Prostate gland (tissue), 2 donors: ENCODE results near the gene LRP2. TPM values are rescaled to one million over a fixed set of nuclear protein-coding genes. Genes with fewer than 3 reads are reported as not detected.
"Not testable (repeated sequence)": the region's sequence is repeated elsewhere in the genome, so short reads cannot be mapped to it uniquely, and the experiment has no call there.

Experiments used
- DNase-seq: peaks from one replicate; pipeline ENCODE4 v3.0.0-alpha.2; 2019; ENCODE audit warnings: low spot score
- H3K27ac ChIP-seq, 2 donors: fragments of 200-600 bp; sonication (generic); 2 replicates each; pipeline ENCODE4 v1.5.1; 2017 to 2019
- H3K27me3 ChIP-seq: fragments of 200-600 bp; sonication (generic); replicated peaks from 2 replicates; pipeline ENCODE4 v1.5.1; 2019; ENCODE audit not compliant: insufficient read depth
- H3K36me3 ChIP-seq, 2 donors: fragments of 200-600 bp; sonication (generic); 1 replicate in 1 of 2; 2 replicates in 1 of 2; pipeline versions ENCODE4 v1.5.1 to v1.8.1; 2017 to 2019
- H3K4me1 ChIP-seq: fragments of 200-600 bp; sonication (generic); replicated peaks from 2 replicates; pipeline ENCODE4 v1.5.1; 2019
- H3K4me3 ChIP-seq, 2 donors: fragments of 200-600 bp; sonication (generic); 2 replicates each; pipeline ENCODE4 v1.5.1; 2017 to 2019
- H3K9me3 ChIP-seq: fragments of 200-600 bp; sonication (generic); 2 replicates; pipeline ENCODE4 v1.5.1; 2017
- CTCF ChIP-seq, 4 experiments: fragments of 200-600 bp in 2 of 4; fragments of 450-650 bp in 2 of 4; sonication (generic) in 2 of 4; IDR thresholded peaks; 1 replicate in 3 of 4; 2 replicates in 1 of 4; pipeline ENCODE4 v1.5.1; 2016 to 2019; ENCODE audit warnings: antibody characterized with exemption in 4 of 4, mild to moderate bottlenecking in 2 of 4, moderate library complexity in 2 of 4
- POLR2A ChIP-seq: fragments of 450-650 bp; IDR thresholded peaks from one replicate; pipeline ENCODE4 v1.6.1; 2016; ENCODE audit warnings: antibody characterized with exemption, mild to moderate bottlenecking
- POLR2AphosphoS5 ChIP-seq: sonication (generic); formaldehyde crosslinking; IDR thresholded peaks from one replicate; pipeline ENCODE4 v1.6.1; 2017; ENCODE audit warnings: antibody characterized with exemption
- WGBS: methylation state at CpG from one replicate; pipeline ENCODE4 v1.1.5; 2018; 5-methylcytosine and 5-hydroxymethylcytosine counted together
- intact Hi-C: fragments of 100-400 bp; cut with DNase I; formaldehyde crosslinking; loops from one replicate; pipeline ENCODE4 v1.14.2; 2022
- total RNA-seq, 2 donors: library from RNA; depleted of rRNA; stranded (reverse); fragments of >200 nt; gene quantifications; one replicate each; pipeline ENCODE4 v1.1.0, GENCODE V29; 2016

LRP2 gene
- total RNA-seq, 2 donors from 2014 or later, result 1.6 to 9.5 TPM

- Histone ChIP-seq H3K27ac (no peak overlapping the region), H3K27me3 (no peaks in the 10 kb centered on the region), H3K4me1 (no peaks in the 10 kb centered on the region), H3K36me3 (no peaks in the 10 kb centered on the region), H3K9me3 (no peaks in the 10 kb centered on the region), H3K4me3 (no peak overlapping the region)
- WGBS, result 87% methylated on average over 4 of the region's 4 CpGs
- DNase-seq, result no peak
- TF ChIP-seq POLR2A, result no peak
- no peak for TF ChIP-seq POLR2AphosphoS5
- no peak for TF ChIP-seq CTCF (IDR thresholded peaks at IDR 0.05)
- intact Hi-C loops, result no loop called here
These were observed 90.3 kb downstream of the LRP2 start for GRCh38 chr2:169272010-169272409.

GRCh38 chr2:169270574-169270973 is 91.8 kb downstream of the LRP2 start:
- WGBS, result 93% methylated on average over 6 of the region's 6 CpGs
- intact Hi-C loops, H3K9me3 ChIP-seq: not testable (repeated sequence)

GRCh38 chr2:169265591-169265990 is 96.7 kb downstream of the LRP2 start:
- Histone ChIP-seq H3K4me3 (no peak overlapping the region), H3K27me3 (no peaks in the 10 kb centered on the region), H3K27ac (no peak overlapping the region), H3K9me3 (no peaks in the 10 kb centered on the region), H3K36me3 (no peaks in the 10 kb centered on the region), H3K4me1 (no peaks in the 10 kb centered on the region)
- TF ChIP-seq CTCF (IDR thresholded peaks at IDR 0.05) (no peak), POLR2AphosphoS5 (no peak), POLR2A (no peak)
- intact Hi-C loops, result no loop called here
- DNase-seq, result no peak
- WGBS, result 87% methylated on average over 1 of the region's 1 CpG

More at GRCh38 chr2:169270574-169270973, 91.8 kb downstream of the LRP2 start:
- not testable (repeated sequence) for H3K27me3 ChIP-seq, H3K4me1 ChIP-seq, H3K36me3 ChIP-seq, H3K4me3 ChIP-seq, DNase-seq, H3K27ac ChIP-seq

- no peaks in the 10 kb centered on the region for H3K4me1 ChIP-seq
- H3K36me3 ChIP-seq, result no peaks in the 10 kb centered on the region
- no peak overlapping the region for H3K27ac ChIP-seq
- intact Hi-C loops, result no loop called here
- H3K9me3 ChIP-seq, result no peaks in the 10 kb centered on the region
- no peak for DNase-seq
- no peak for TF ChIP-seq POLR2A
- no peak for TF ChIP-seq CTCF (IDR thresholded peaks at IDR 0.05)
- no peak for TF ChIP-seq POLR2AphosphoS5
- H3K27me3 ChIP-seq, result peaks cover 2% of the 10 kb centered on the region
- no peak overlapping the region for H3K4me3 ChIP-seq
These were observed 101.3 kb downstream of the LRP2 start for GRCh38 chr2:169260846-169261642.

- WGBS, result 79% methylated on average over 1 of the region's 1 CpG
- H3K9me3 ChIP-seq, result no peaks in the 10 kb centered on the region
- TF ChIP-seq POLR2A (no peak), POLR2AphosphoS5 (no peak), CTCF (IDR thresholded peaks at IDR 0.05) (no peak)
- H3K4me1 ChIP-seq, result no peaks in the 10 kb centered on the region
- no peak overlapping the region for H3K27ac ChIP-seq
- no peak overlapping the region for H3K4me3 ChIP-seq
- no peaks in the 10 kb centered on the region for H3K36me3 ChIP-seq
- peaks cover 2% of the 10 kb centered on the region for H3K27me3 ChIP-seq
- no peak for DNase-seq
- intact Hi-C loops, result no loop called here
These were observed 102.1 kb downstream of the LRP2 start for GRCh38 chr2:169260246-169260645.
